Subcutaneous adipose tissue (tissue), 4 donors: ENCODE measurements around the gene GLB1L. TPM values are rescaled to one million over a fixed set of nuclear protein-coding genes. Genes with fewer than 3 reads are reported as not detected.

Experiments used
- total RNA-seq, 4 donors: library from RNA; depleted of rRNA; stranded (reverse); fragments of >200 nt; gene quantifications; one replicate each; pipeline ENCODE4 v1.1.0, GENCODE V29; 2016
- TF ChIP-seq, protein P1 (sequence below): fragments of 450-650 bp; IDR thresholded peaks from one replicate; pipeline ENCODE4 v1.5.1; 2016; ENCODE audit warnings: low read depth, mild to moderate bottlenecking, control low read depth, antibody characterized with exemption, moderate library complexity

The GLB1L gene
- total RNA-seq, 4 donors from 2014 or later = 2.9 to 12.2 (median 11.0) TPM

DNA sequence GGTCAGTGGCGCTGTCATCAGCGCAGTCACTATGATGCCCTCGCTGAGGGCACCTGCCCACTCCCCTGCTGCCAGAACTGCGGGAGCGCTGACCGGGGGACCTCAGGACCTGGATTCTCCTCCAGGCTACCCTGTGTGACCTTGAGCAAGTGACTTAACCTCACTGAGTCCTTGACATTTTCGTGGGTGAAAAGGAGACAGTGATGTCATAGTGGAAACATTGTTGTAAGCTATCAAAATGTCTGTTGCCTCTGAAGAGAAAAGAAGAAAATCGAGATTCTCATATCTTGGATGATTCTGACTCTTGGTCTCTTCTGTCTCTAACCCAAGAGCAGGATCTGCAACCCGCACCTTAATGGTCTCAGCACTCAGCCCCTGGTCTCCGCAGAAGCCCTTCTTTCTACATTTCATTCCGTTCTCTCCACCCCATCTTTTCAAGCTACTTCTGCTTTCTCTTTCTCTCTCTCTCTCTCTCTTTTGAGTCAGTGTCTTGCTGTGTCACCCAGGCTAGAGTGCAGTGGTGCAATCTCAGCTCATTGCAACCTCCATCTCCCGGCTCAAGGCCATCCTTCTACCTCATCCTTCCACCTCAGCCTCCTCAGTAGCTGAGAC, 9.5 kb upstream of the GLB1L start:
- TF ChIP-seq, protein P1, sequence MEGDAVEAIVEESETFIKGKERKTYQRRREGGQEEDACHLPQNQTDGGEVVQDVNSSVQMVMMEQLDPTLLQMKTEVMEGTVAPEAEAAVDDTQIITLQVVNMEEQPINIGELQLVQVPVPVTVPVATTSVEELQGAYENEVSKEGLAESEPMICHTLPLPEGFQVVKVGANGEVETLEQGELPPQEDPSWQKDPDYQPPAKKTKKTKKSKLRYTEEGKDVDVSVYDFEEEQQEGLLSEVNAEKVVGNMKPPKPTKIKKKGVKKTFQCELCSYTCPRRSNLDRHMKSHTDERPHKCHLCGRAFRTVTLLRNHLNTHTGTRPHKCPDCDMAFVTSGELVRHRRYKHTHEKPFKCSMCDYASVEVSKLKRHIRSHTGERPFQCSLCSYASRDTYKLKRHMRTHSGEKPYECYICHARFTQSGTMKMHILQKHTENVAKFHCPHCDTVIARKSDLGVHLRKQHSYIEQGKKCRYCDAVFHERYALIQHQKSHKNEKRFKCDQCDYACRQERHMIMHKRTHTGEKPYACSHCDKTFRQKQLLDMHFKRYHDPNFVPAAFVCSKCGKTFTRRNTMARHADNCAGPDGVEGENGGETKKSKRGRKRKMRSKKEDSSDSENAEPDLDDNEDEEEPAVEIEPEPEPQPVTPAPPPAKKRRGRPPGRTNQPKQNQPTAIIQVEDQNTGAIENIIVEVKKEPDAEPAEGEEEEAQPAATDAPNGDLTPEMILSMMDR = no peak

DNA sequence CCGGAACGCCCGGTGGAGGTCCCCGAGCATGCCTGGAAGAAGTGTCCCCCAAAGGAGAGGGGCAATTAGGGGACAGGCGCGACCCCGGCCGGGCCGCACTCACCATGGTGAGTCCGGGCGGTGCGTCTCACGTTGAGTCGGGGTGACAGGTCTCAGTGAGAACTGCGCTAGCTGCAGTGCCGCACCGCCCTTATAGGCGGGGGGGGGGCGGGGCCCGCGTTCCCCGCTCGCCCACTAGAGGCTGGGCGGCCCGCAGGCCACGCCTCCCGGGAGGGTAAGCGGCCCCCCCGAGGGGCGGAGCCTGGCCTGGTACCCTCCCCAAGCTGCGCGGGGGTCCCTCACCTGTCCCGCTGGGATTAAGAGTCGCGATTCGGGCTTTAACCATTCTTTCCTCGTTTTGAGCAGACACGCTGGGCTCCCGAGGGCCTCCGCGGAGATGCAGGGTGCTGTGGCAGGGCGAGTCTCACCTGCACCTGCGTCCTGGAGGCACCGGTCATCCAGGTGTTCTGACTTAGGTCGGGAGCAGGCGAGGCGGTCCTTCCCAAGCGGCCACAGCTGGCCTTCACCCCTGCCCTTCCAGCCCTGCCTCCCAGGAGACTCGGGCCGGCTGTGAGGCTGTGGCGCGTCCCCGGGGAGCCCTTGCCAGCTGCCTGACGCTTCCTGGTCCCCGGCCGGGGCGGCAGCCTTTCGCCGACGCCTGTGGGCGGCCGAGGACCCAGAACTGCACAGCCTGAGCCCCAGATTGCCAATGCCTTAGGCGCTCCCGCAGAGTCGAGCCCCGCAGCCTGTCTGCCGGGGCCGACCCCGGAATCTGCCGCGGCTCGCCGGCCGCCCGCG, 8.7 kb upstream of the GLB1L start, which contains the start of gene TUBA4A:
TSS of gene TUBA4A (minus strand) at position 166 of the 837 bp plus-strand sequence. CDS start at position 106, 60 bp downstream.
- TF ChIP-seq, protein P1 = no peak

DNA sequence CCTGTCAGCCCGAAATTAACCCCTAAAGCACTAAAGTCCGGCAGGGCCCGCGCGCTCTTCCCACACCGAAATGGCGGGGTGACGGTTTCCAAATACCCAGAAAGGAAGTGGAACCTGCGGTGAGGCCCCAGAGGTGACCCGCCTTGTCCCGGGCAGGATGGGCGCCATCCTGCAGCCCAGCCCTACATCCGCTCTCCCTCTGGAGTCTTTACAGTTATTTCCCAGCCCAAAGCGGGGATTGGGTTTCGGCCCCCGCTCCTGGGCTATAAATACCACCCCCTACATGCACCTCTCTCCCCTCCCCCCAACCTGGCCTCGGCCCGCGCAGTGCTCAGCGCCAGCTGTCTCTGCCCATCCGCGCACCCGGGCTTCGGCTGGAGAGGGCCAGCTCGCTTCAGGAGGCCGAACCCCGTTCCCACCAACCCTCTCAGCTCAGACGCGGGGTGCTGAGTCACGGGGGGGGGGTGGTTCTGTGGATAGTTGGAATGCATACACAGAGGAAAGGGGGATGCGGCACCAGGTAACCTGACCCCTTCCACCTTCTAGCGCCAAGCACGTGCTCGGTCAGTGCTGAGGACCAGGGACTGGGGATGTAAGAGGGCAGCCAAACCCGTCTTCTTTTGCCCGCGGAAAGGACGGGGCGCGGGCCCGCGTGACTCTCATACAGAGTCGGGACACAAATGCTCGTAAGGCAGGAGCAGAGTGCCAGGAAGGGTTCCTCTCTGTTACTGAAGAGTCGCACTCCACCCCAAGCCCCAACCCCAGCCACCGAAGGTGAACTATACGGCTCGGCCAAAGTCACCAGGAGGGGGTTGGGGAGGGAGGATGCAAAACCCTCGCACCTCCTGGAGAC, 7.9 kb upstream of the GLB1L start, which contains the start of gene TUBA4B:
TSS of gene TUBA4B (plus strand) at position 344 of the 853 bp plus-strand sequence. CDS start at position 509, 165 bp downstream.
- TF ChIP-seq, protein P1 = no peak

DNA sequence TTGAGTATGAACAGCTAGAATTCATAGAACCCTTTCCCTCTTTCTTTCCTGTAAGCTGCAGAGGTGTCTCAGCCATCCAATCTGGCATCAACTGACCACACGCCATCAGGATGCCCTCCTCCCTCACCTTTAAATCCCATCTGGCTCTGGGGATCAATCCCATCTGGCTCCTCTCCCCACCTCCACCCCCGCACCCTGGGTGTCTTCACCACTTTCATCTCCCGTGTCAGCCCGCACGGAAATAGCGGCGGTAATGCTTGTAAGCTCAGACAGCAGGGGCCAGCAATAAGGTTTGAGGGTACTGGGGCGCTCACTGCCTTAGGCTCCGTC, 7.3 kb upstream of the GLB1L start:
- TF ChIP-seq, protein P1 = no peak

DNA sequence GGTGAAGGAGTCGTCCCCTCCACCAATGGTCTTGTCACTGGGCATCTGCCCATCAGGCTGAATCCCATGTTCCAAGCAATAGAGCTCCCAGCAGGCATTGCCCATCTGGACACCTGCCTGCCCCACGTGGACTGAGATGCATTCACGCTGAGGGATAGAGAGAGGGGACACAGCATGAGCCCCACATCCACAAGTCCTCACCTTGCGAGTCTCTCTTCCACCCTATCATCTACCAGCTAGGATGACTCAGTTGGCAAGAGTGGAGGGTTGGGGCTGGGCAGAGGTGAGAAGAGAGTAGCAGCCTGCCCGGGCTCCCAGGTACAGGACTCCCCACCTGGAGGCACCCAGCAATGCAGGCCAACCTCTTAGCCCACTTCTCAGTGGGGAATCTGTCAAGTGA, 6.8 kb upstream of the GLB1L start:
- TF ChIP-seq, protein P1 = no peak

DNA sequence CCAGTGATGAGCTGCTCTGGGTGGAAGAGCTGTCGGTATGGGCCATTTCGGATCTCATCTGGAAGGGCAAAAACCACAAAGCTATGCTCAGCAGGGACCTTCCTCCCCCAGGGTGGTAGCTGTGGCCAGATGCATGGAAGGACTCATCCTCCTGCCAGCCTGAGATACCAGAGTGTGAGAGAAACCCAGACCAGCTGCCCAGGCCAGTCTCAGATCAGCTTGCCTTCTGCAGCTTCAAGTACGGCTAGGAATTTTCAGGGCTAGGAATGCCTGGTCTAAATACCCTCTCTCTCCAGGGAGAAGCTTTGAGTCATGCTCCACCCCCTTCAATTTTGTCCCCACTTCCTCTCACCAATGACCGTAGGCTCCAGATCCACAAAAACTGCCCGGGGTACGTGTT, 6.4 kb upstream of the GLB1L start:
- TF ChIP-seq, protein P1 = no peak
